IMR-90 (cell line): Measurements from ENCODE around the gene CYFIP1.

Experiments
- BHLHE40 ChIP-seq: fragments of 150-350 bp; IDR thresholded peaks from 2 replicates; pipeline ENCODE4 v1.6.1; 2016; ENCODE audit warnings: mild to moderate bottlenecking, low read depth, low read length
- CEBPB ChIP-seq: IDR thresholded peaks from 2 replicates; pipeline ENCODE4 v1.6.1; 2012; ENCODE audit warnings: low read depth, low read length, improper control_type of control experiment
- CHD1 ChIP-seq: IDR thresholded peaks from 2 replicates; pipeline ENCODE4 v1.6.1; 2012; ENCODE audit warnings: low read depth, low read length, improper control_type of control experiment
- MAFK ChIP-seq: IDR thresholded peaks from 2 replicates; pipeline ENCODE4 v1.6.1; 2012; ENCODE audit warnings: low read depth, low read length, improper control_type of control experiment
- MXI1 ChIP-seq: IDR thresholded peaks from 2 replicates; pipeline ENCODE4 v1.6.1; 2012; ENCODE audit warnings: low read depth, mild to moderate bottlenecking, low read length, moderate library complexity, borderline replicate concordance
- POLR2A ChIP-seq: IDR thresholded peaks from 2 replicates; pipeline ENCODE4 v1.6.1; 2012; ENCODE audit warnings: mild to moderate bottlenecking, low read depth, low read length
- RAD21 ChIP-seq: IDR thresholded peaks from 2 replicates; pipeline ENCODE4 v1.6.1; 2012; ENCODE audit warnings: low read length, improper control_type of control experiment
- RFX5 ChIP-seq: IDR thresholded peaks from 2 replicates; pipeline ENCODE4 v1.8.0; 2012; ENCODE audit warnings: low read depth, mild to moderate bottlenecking, low read length, moderate library complexity
- SMC3 ChIP-seq: fragments of 150-350 bp; IDR thresholded peaks from 2 replicates; pipeline ENCODE4 v1.6.1; 2016; ENCODE audit warnings: low read depth, mild to moderate bottlenecking, antibody characterized with exemption, low read length, moderate library complexity
- TF ChIP-seq, protein P1 (sequence below): conservative IDR thresholded peaks from 2 replicates; pipeline ENCODE4 v1.5.1; 2012; ENCODE audit warnings: mild to moderate bottlenecking, low read depth, low read length, improper control_type of control experiment
- TF ChIP-seq, protein P2 (sequence below): fragments of 150-350 bp; IDR thresholded peaks from 2 replicates; pipeline ENCODE4 v1.6.1; 2016; ENCODE audit warnings: low read depth, mild to moderate bottlenecking, low read length, moderate library complexity, borderline replicate concordance
- TF ChIP-seq, protein P3 (sequence below): fragments of 150-350 bp; IDR thresholded peaks from 2 replicates; pipeline ENCODE4 v1.6.1; 2017; ENCODE audit warnings: mild to moderate bottlenecking, antibody characterized with exemption, low read length, low read depth

DNA sequence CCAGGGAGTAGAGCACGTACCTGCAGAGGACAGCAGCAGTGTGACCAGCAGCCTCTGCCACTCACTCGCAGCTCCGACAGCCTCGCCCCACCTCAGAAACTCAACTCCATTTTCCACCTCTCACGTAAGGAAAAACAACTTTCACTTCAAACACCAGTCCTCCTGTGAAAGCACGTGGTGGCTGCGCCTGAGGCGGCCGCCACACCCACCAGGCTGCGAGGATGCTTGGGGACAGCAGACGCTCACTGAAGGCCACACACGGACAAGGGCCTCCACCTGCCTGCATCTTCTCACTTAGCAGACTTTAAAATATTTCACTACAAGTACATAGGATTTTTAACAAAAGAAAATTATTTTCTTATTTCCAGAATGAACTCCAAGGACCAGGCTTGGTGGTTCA is 67.9 kb downstream of the CYFIP1 start:
- TF ChIP-seq RAD21 (no peak), POLR2A (no peak), SMC3 (no peak), CEBPB (no peak), RFX5 (no peak), MXI1 (no peak), BHLHE40 (no peak), MAFK (no peak), CHD1 (no peak)
- TF ChIP-seq, protein P1, sequence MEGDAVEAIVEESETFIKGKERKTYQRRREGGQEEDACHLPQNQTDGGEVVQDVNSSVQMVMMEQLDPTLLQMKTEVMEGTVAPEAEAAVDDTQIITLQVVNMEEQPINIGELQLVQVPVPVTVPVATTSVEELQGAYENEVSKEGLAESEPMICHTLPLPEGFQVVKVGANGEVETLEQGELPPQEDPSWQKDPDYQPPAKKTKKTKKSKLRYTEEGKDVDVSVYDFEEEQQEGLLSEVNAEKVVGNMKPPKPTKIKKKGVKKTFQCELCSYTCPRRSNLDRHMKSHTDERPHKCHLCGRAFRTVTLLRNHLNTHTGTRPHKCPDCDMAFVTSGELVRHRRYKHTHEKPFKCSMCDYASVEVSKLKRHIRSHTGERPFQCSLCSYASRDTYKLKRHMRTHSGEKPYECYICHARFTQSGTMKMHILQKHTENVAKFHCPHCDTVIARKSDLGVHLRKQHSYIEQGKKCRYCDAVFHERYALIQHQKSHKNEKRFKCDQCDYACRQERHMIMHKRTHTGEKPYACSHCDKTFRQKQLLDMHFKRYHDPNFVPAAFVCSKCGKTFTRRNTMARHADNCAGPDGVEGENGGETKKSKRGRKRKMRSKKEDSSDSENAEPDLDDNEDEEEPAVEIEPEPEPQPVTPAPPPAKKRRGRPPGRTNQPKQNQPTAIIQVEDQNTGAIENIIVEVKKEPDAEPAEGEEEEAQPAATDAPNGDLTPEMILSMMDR, result no peak
- TF ChIP-seq, protein P2, sequence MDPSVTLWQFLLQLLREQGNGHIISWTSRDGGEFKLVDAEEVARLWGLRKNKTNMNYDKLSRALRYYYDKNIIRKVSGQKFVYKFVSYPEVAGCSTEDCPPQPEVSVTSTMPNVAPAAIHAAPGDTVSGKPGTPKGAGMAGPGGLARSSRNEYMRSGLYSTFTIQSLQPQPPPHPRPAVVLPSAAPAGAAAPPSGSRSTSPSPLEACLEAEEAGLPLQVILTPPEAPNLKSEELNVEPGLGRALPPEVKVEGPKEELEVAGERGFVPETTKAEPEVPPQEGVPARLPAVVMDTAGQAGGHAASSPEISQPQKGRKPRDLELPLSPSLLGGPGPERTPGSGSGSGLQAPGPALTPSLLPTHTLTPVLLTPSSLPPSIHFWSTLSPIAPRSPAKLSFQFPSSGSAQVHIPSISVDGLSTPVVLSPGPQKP, result no peak
- TF ChIP-seq, protein P3, sequence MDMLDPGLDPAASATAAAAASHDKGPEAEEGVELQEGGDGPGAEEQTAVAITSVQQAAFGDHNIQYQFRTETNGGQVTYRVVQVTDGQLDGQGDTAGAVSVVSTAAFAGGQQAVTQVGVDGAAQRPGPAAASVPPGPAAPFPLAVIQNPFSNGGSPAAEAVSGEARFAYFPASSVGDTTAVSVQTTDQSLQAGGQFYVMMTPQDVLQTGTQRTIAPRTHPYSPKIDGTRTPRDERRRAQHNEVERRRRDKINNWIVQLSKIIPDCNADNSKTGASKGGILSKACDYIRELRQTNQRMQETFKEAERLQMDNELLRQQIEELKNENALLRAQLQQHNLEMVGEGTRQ, result no peak
